ENCODE results near the gene UHMK1. TPM values are rescaled to one million over a fixed set of nuclear protein-coding genes. Genes with fewer than 3 reads are reported as not detected.

Gene UHMK1
- total and polyA plus RNA-seq, 2 of the 4 experiments (the other 2 are of a cell fraction): 15.6 to 57.9 TPM

- Histone ChIP-seq H3K36me3 (ENCODE audit: control insufficient read depth, insufficient read depth, low read length) (no peaks in the 10 kb centered on the region), H2BK15ac (ENCODE audit: low read depth, low read length) (no peak overlapping the region), H3K4me2 (ENCODE audit: low read depth, low read length) (no peak overlapping the region), H3K9ac (ENCODE audit: low read depth, low read length) (no peak overlapping the region), H2BK120ac (ENCODE audit: low read depth, low read length) (no peak overlapping the region), H4K20me1 (ENCODE audit: insufficient read depth, low read length) (no peaks in the 10 kb centered on the region), H3K4me1 (ENCODE audit: control insufficient read depth, insufficient read depth, low read length) (no peaks in the 10 kb centered on the region), H3K9me3 (ENCODE audit: control insufficient read depth, insufficient read depth, low read length) (no peaks in the 10 kb centered on the region), H2BK5ac (ENCODE audit: low read depth, low read length, poor library complexity, severe bottlenecking) (no peak overlapping the region), H3K27me3 (ENCODE audit: control insufficient read depth, insufficient read depth, low read length) (peaks cover 6% of the 10 kb centered on the region; the same call in 1 of the 2 replicates), H4K8ac (ENCODE audit: low read depth in 2 of 2, low read length in 2 of 2) (no peak overlapping the region), H4K91ac (ENCODE audit: insufficient read depth, low read depth, low read length) (no peak overlapping the region), H3K14ac (replicated peaks; ENCODE audit: low read depth, low read length) (no peak overlapping the region), H3K56ac (ENCODE audit: extremely low read depth, insufficient read depth, low read length) (no peak overlapping the region), H2BK20ac (ENCODE audit: low read depth, low read length) (no peak overlapping the region), H2AK9ac (replicated peaks; ENCODE audit: low read depth, low read length, poor library complexity) (no peak overlapping the region), H3K27ac (ENCODE audit: insufficient read depth, low read length) (no peak overlapping the region), H3K9me1 (ENCODE audit: insufficient read depth, low read length) (no peaks in the 10 kb centered on the region), H2AK5ac (ENCODE audit: low read depth, low read length) (no peak overlapping the region), H3K4ac (ENCODE audit: low read depth, low read length) (no peak overlapping the region), H3K23ac (ENCODE audit: low read depth, low read length) (no peak overlapping the region), H2AFZ (replicated peaks; ENCODE audit: low read length, poor library complexity) (no peak overlapping the region), H3K79me1 (ENCODE audit: low read depth in 1 of 2, low read length in 2 of 2) (no peaks in the 10 kb centered on the region), H4K5ac (ENCODE audit: low read depth, low read length) (no peak overlapping the region), H3K18ac (ENCODE audit: low read depth, low read length) (no peak overlapping the region), H3K4me3 (ENCODE audit: insufficient read depth, low read depth, low read length) (no peak overlapping the region)
- in situ Hi-C loops (cut with MboI; ENCODE audit: low sequenced_read_pairs) (no loop called here), intact Hi-C loops (cut with micrococcal nuclease) (no loop called here), dilution Hi-C loops (cut with HindIII; ENCODE audit: low sequenced_read_pairs, unreplicated experiment) (no loop called here)
- POLR2A ChIA-PET (ENCODE audit: unreplicated experiment): no interaction called here
- no TSS peak for BruUV-seq (replicated peaks)
- no peak for DNase-seq
- CTCF ChIA-PET: no interaction called here
- ATAC-seq (ENCODE audit: low read depth): no peak
- TF ChIP-seq MXI1 (IDR thresholded peaks at IDR 0.05; ENCODE audit: borderline replicate concordance, low read depth, low read length) (no peak), MAFK (IDR thresholded peaks at IDR 0.05; ENCODE audit: low read depth, low read length) (no peak), NFE2L2 (IDR thresholded peaks at IDR 0.05; ENCODE audit: low read depth, low read length) (no peak), RAD21 (IDR thresholded peaks at IDR 0.05; ENCODE audit: low read length) (no peak), FOS (IDR thresholded peaks at IDR 0.05; ENCODE audit: low read depth, low read length) (no peak), RCOR1 (IDR thresholded peaks at IDR 0.05; ENCODE audit: insufficient replicate concordance, low read length) (no peak), USF2 (IDR thresholded peaks at IDR 0.05; ENCODE audit: low read depth, low read length) (no peak)
- 79% methylated on average over 3 of the region's 3 CpGs; no CpG with 5 or more reads in 1 of the 2 experiments for WGBS, 2 experiments (ENCODE audit: extremely low coverage in 2 of 2, insufficient read length in 1 of 2)
These were observed 30.8 kb upstream of the UHMK1 start for GRCh38 chr1:162466797-162467196.

Data from IMR-90 (cell line).